ENCODE measurements around the gene L3MBTL4.
"Not testable (repeated sequence)": the region's sequence is repeated elsewhere in the genome, so short reads cannot be mapped to it uniquely, and the experiment has no call there.

The L3MBTL4 gene

GRCh38 chr18:6414723-6415417 lies at the start of gene L3MBTL4:
TSS of gene L3MBTL4 (minus strand) at chr18:6414911. CDS start at chr18:6311625, 103,286 bp downstream.
- no peak for DNase-seq

GRCh38 chr18:6452194-6452593 lies 37.5 kb upstream of the L3MBTL4 start:
- no peak for DNase-seq

DNA sequence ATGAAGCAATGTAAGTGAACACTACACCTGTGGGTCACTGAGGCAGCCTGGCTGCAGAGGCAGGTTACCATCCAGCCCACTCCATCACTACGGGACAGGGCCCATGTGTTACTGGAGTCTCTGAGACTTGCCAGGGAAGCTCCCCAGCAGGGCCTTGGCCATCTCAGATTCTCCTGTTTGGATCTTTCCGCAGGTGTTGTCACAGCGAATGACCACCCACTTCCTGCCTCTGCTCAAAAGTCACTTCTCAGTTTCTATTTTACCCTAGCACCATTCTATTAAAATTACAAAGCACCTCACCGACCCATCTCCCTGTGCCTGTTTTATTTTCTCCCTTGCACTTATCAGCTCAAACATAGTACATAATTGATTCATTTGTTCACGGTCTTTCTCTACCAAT lies 34.5 kb upstream of the L3MBTL4 start:
- DNase-seq: no peak

DNA sequence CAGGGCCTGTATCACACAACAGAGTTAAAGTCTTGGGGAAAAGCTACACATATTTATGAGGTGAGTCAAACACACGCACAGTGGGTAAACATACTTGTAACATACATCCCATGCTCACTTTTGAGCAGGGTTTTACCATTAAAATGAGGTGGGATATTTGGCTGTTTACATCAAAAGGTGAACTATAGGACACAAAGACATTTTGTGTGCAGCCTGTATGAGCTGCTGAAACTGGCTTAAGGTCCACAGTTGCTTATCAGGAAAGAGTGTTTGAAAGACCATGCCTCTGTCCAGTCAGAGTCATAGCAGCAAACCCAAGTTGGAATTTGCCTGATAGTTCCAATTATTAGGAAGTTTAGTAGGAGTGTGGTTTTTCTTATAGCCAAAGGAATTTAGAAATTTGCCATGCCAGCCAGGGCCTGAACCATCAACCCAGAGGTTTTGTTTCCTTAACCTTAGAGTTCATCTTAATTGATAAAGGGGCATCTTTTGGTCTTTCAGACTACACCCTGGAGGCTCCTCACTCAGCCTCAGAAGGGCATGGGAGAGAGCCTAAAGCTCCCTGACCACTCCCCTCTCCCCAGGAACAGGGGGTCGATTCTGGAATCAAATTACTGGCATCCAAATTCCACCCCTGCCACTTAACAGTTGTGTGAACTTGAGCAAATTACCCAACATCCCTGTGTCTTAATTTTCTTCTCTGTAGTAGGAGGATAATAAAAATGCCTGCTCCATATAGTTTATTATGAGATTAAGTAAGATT lies 29.9 kb upstream of the L3MBTL4 start:
- DNase-seq: no peak

DNA sequence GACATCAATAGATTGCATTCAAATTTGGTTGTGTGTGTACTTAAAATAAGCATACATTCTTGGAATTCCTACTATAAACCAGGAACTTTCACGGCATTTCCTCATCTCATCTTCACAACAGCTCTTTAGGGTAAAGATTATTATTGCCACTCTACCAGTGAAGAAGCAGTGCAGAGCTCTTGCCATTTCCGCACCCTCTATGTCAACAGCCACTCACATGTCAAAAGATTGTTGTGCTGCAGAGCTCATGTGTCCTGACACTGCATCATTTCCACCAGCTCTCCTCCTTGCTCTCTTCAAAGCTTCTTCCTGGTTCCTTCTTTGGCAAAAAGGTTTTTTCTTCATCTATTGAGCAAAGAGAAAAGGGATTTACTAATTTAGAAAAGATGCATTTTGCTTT lies 26.5 kb upstream of the L3MBTL4 start:
- no peak for DNase-seq

GRCh38 chr18:6437937-6438818 lies 23.5 kb upstream of the L3MBTL4 start:
- DNase-seq: no peak

GRCh38 chr18:6435731-6436130 lies 21.0 kb upstream of the L3MBTL4 start:
- no peak for DNase-seq

DNA sequence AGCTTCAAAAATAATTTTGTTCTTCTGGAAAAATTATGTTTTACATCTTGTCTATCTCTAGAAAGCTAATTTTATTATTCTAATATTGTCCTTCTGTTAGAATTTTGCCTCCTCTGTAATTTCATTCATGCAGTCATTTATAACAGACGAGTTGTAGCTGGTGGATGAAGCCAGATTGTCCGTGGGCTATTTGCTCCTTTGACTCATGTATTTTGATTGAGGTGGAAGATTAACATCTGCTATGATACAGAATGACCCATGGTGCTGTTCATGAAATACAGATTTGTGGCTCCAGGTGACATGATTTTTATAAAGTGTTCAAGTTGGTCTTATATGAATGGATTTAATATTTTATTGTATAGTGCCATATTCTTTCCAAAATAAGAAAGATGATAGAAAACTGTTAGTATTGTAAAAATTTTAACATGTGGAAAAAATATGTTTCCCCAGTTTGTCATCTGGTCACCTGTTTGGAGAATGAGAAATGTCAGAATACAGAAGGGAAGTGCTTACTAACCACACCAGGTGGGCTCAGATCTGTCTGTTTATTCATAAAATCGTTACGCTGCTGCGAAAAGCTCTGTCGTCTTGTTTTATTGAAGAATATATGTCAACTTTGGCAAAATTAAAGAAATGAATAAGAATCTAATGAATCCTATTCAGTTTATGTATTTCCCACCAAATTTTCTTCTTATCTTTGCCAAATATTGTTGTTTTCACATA lies 20.4 kb upstream of the L3MBTL4 start:
- DNase-seq: no peak

DNA sequence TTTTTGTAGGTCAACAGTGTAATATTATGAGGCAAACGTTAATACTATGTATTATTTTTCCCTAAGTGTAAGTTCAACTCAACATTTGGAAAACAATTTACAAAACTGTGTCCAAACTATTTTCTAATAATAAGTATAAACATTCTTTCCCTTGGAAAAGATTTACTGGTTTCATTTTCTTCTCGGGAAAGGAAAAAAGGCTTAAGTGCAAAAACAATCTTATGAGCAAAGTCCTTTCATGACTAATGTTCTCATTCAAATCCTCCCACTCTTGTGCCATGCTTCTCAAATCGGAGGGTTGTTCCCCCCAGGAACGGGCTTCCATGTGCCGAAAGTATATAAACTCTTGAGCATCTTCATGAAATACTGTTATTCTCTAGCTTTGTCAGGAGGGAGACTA lies 19.8 kb upstream of the L3MBTL4 start:
- no peak for DNase-seq

DNA sequence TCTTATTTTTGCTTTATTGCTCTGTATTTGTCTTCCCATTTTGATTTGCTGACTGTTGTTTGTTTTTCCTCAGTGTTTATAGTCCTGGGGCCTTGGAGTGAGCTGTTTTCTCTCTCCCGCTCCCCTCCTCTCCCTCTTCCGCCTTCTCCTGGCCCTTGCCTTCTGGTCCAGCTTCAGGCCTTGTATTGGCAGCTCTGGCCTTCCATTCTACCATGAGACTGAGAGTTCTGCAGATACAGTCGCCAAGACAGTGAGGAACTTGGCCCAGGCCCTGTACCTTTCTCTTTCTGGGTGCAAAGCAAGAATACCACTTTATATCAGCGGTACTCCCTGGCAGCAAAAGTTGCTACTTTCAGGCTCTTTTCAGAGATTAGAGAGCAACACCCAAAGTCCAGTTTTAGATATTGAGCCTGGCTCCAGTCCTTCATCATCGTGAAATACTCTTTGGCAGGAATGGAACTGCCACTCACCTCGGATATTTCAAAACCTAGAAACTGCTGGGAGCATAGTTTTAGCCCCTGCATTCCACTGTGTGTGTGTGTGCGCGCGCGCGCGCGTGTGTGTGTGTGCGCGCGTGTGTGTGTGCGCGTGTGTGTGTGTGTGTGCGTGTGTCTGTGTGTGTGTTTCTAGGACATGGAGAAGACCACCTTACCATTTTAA lies 17.1 kb upstream of the L3MBTL4 start:
- no peak for DNase-seq

DNA sequence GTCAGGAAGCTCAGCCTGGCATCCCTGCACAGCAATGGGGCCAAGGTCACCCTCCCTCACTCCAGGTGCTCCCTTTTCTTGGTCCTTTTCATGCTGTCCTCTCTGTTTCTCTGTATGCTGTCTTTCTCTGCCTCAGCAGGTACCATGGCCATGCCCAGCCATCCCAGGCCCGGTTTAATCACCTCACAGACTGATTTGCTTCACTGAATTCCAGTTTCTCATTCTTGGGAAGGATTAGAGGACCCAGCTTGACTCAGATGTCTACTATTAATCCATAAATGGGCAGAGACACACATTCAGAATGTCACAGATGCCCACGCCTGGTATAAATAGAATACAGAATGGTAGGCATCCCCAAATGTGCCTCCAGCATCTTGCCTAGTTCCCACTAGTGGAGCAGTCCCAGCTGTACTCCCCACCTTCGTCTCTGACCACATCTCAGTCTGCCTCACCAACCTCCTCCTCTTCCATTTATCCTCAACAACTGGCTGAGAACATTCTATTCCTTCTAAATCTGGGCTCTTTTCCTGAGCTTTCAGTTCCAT lies 14.2 kb upstream of the L3MBTL4 start:
- no peak for DNase-seq

GRCh38 chr18:6427286-6427685 lies 12.6 kb upstream of the L3MBTL4 start:
- DNase-seq: no peak

DNA sequence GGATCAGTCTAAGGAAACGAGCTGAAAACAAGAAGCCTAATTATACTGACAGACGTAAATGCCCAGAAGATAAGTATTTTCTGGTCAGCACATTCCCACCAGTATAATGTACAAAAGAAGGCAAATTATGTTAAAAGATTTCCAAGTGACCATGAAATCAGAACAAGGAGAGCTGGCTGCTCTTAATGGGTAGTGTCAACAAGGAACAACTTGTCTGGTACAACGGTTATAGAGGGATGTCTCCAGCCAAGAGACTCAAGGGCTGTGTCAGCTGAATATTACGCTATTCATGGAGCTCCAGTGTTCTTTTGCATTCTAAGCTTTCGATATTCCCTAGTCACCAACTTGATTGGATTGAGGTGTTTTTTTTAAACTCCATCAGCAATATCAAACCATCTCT lies 8.6 kb upstream of the L3MBTL4 start:
- DNase-seq: no peak

- DNase-seq: no peak
Measured at GRCh38 chr18:6414118-6414722, 491 bp downstream of the L3MBTL4 start.

DNA sequence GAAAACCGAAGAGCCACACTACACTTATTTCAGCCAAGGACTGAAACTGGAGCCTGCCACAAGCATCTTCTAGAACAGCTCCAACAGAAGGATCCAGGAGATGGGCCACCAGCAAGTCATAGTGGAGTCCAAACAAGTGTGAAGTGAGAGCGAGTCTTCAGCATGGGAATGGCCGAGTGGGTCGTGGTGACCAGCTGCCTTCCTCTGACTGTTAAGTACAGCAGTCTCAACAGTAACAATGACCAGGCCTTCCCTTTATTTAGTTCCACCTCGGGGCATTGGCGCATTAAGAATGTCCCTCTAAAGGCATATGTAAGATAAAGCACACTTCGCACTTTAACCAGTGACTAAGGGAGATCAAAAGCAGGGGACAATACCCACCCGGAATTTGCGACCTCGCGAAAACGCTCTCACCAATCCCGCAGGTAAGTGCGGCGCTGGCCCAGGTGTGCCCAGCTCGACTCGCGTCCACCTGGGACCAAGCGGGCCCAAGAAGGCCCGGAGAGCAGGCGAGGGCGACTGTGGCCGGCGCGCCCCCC lies 1.1 kb downstream of the L3MBTL4 start:
- no peak for DNase-seq

- DNase-seq: no peak
Measured at GRCh38 chr18:6412933-6413472, 1.7 kb downstream of the L3MBTL4 start.

GRCh38 chr18:6411382-6411781 lies 3.3 kb downstream of the L3MBTL4 start:
- no peak for DNase-seq

DNA sequence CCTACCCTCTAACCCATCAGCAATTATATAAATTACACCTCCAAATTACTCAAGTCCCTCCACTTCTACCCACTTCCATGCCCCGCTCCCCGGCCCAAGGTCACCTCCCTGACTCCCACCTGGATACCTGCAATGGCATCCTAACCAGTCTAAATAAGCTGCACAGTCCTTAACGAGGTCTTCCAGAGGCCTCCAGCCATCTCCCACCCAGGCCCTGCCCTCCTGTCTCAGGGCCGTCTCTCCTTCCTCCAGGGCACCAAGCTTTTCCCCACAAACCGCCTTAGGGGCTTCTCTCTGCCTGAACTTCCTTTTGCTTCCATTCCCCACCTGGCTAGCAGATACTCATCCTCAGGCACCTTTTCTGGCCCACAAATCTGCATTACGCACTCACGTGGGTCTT lies 4.8 kb downstream of the L3MBTL4 start:
- DNase-seq: no peak

DNA sequence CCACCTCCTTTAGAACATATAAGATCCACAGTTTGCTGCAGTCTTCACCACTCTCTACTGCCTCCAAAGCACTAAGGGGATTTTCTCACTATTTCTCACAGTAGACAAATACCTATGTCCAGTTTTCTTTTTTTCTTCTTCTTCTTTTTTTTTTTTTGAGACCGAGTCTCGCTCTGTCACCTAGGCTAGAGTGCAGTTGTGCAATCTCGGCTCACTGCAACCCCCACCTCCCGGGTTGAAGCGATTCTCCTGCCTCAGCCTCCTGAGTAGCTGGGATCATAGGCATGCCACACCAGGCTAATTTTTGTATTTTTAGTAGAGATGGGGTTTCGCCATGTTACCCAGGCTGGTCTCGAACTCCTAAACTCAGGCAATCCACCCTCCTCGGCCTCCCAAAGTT lies 6.2 kb downstream of the L3MBTL4 start:
- not testable (repeated sequence) for DNase-seq

- no peak for DNase-seq
Measured at GRCh38 chr18:6406910-6407470, 7.7 kb downstream of the L3MBTL4 start.
